ENCODE measurements around the gene ARHGAP33. TPM values are rescaled to one million over a fixed set of nuclear protein-coding genes. Genes with fewer than 3 reads are reported as not detected.
A peak's percentile ranks its signal among the peaks of the same experiment; 100 is the strongest.

Gene ARHGAP33
- total RNA-seq, 1 experiment from 2014 or later: 43.9 TPM

DNA sequence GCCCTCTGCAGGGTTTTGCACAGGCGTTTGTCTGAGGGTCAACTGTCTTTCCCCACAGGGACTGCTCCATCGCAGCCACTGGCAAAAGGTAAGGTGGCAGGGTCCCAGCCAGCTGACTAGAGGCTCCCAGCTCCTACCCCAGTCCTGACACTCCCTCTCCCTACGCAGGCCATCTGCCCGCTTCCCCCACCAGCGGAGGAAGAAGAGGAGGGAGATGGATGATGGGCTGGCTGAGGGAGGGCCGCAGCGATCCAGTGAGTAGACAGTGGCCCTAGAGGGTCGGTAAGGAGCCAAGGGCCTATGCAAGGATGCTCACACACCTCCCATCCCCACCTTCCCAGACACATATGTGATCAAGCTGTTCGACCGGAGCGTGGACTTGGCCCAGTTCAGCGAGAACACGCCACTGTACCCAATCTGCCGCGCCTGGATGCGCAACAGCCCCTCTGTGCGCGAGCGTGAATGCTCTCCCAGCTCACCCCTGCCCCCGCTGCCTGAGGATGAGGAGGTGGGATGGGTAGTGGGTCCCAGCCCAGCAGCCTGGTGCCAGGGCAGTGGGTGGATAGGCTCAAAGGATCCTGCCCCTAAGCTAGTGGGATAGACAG is 22.5 kb upstream of the ARHGAP33 start (continued):
- TF ChIP-seq, protein P1, sequence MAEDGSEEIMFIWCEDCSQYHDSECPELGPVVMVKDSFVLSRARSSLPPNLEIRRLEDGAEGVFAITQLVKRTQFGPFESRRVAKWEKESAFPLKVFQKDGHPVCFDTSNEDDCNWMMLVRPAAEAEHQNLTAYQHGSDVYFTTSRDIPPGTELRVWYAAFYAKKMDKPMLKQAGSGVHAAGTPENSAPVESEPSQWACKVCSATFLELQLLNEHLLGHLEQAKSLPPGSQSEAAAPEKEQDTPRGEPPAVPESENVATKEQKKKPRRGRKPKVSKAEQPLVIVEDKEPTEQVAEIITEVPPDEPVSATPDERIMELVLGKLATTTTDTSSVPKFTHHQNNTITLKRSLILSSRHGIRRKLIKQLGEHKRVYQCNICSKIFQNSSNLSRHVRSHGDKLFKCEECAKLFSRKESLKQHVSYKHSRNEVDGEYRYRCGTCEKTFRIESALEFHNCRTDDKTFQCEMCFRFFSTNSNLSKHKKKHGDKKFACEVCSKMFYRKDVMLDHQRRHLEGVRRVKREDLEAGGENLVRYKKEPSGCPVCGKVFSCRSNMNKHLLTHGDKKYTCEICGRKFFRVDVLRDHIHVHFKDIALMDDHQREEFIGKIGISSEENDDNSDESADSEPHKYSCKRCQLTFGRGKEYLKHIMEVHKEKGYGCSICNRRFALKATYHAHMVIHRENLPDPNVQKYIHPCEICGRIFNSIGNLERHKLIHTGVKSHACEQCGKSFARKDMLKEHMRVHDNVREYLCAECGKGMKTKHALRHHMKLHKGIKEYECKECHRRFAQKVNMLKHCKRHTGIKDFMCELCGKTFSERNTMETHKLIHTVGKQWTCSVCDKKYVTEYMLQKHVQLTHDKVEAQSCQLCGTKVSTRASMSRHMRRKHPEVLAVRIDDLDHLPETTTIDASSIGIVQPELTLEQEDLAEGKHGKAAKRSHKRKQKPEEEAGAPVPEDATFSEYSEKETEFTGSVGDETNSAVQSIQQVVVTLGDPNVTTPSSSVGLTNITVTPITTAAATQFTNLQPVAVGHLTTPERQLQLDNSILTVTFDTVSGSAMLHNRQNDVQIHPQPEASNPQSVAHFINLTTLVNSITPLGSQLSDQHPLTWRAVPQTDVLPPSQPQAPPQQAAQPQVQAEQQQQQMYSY (CRISPR knock-in tag; IDR thresholded peaks at IDR 0.05): no peak

DNA sequence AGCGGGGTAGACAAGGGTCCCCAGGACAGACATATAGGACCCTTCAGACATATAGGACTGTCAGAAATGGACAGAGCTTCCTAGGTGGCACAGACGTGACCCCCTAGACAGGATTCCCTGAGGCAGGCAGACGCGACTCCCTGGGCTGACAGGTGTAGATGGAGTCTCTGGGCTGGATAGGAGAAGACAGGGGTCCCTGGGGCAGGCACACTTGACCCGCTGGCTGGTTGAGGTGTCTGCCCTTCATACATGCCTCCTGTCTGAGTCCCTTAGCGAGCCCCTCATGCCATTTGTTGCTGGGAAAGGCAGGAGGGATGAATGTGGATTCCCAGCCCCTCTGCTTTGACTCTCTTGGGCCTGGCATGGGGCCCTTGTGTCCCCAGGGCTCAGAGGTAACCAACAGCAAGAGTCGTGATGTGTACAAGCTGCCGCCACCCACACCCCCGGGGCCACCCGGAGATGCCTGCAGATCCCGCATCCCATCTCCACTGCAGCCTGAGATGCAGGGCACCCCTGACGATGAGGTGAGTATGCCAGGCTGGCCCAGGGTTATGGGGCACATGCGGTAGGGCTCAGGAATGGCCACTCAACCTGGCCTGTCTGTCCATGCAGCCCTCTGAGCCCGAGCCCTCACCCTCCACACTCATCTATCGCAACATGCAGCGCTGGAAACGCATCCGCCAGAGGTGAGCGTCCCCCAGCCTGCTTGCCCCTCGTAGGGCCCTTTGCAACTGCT is 21.6 kb upstream of the ARHGAP33 start:
- Mint-ChIP-seq H3K9me3 (no peaks in the 10 kb centered on the region), H3K36me3 (no peaks in the 10 kb centered on the region), H3K27ac (no peak overlapping the region), H3K4me3 (no peak overlapping the region), H3K4me1 (peaks cover 15% of the 10 kb centered on the region), H3K27me3 (ENCODE audit: low read depth) (peaks cover 23% of the 10 kb centered on the region)
- CTCF ChIA-PET: no interaction called here
- DNase-seq (ENCODE audit: low spot score): no peak
- no peak for ATAC-seq
- POLR2A ChIA-PET: no interaction called here
- TF ChIP-seq KAT7 (CRISPR knock-in tag; IDR thresholded peaks at IDR 0.05; ENCODE audit: borderline replicate concordance): no peak
- TF ChIP-seq E2F5 (CRISPR knock-in tag; IDR thresholded peaks at IDR 0.05): no peak
- no peak for TF ChIP-seq CREB1 (CRISPR knock-in tag; IDR thresholded peaks at IDR 0.05)
- TF ChIP-seq TEAD4 (CRISPR knock-in tag; IDR thresholded peaks at IDR 0.05): no peak
- no peak for TF ChIP-seq STAT6 (CRISPR knock-in tag; conservative IDR thresholded peaks at IDR 0.05; ENCODE audit: low read depth)
- TF ChIP-seq FOXP1 (CRISPR knock-in tag; IDR thresholded peaks at IDR 0.05; ENCODE audit: borderline replicate concordance): no peak

- peaks cover 16% of the 10 kb centered on the region for H3K4me1 Mint-ChIP-seq
- DNase-seq (ENCODE audit: low spot score) (no peak), ATAC-seq (no peak)
- H3K27ac Mint-ChIP-seq: no peak overlapping the region
- ChIA-PET CTCF (no interaction called here), POLR2A (no interaction called here)
- H3K36me3 Mint-ChIP-seq: no peaks in the 10 kb centered on the region
- TF ChIP-seq ZNF232 (CRISPR knock-in tag; IDR thresholded peaks at IDR 0.05) (no peak), CBFB (CRISPR knock-in tag; IDR thresholded peaks at IDR 0.05; ENCODE audit: low read depth) (no peak), IRF2 (CRISPR knock-in tag; IDR thresholded peaks at IDR 0.05; ENCODE audit: borderline replicate concordance, low read depth) (no peak)
- H3K27me3 Mint-ChIP-seq (ENCODE audit: low read depth): peaks cover 23% of the 10 kb centered on the region
- no peaks in the 10 kb centered on the region for H3K9me3 Mint-ChIP-seq
- H3K4me3 Mint-ChIP-seq: peak overlapping the region; percentile 68
These were observed 20.8 kb upstream of the ARHGAP33 start for GRCh38 chr19:35754370-35755130.

DNA sequence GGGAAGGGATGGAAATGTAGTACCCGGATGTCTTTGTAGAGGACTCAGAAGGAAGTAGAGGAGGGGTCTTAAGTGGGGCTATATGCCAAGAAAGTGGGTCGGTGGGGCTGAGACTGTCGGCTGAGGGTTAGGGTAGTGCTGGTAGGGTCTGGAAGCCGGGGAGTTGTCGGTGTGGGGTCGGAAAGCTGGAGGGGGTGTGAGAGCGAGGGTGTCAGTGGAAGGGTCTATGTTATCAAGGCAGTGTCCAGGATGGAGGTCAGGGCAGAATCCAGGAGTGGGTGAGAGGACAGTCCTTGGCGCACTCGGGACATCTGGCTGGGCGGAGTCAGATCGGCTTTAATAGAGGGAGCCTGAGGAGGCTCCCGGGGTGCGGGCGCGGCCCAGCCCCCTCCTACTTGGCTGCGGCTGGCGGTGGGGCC is 20.2 kb upstream of the ARHGAP33 start:
- no peak overlapping the region for H3K27ac Mint-ChIP-seq
- no peaks in the 10 kb centered on the region for H3K36me3 Mint-ChIP-seq
- ATAC-seq: no peak
- peaks cover 23% of the 10 kb centered on the region for H3K27me3 Mint-ChIP-seq (ENCODE audit: low read depth)
- H3K4me3 Mint-ChIP-seq: peak overlapping the region; percentile 68
- CTCF ChIA-PET: interaction anchor here (0.8 to 2.9 kb wide), 3 partner anchors 10 to 29 kb away, joined by 3 to 13 read pairs (median 3); partner anchors contain the start of genes PSENEN and U2AF1L4
- H3K9me3 Mint-ChIP-seq: no peaks in the 10 kb centered on the region
- DNase-seq (ENCODE audit: low spot score): no peak
- POLR2A ChIA-PET: no interaction called here
- peaks cover 16% of the 10 kb centered on the region for H3K4me1 Mint-ChIP-seq
- TF ChIP-seq, protein P2, sequence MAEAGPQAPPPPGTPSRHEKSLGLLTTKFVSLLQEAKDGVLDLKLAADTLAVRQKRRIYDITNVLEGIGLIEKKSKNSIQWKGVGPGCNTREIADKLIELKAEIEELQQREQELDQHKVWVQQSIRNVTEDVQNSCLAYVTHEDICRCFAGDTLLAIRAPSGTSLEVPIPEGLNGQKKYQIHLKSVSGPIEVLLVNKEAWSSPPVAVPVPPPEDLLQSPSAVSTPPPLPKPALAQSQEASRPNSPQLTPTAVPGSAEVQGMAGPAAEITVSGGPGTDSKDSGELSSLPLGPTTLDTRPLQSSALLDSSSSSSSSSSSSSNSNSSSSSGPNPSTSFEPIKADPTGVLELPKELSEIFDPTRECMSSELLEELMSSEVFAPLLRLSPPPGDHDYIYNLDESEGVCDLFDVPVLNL (CRISPR knock-in tag; IDR thresholded peaks at IDR 0.05; ENCODE audit: borderline replicate concordance, low read depth): no peak
- TF ChIP-seq STAT6 (CRISPR knock-in tag; conservative IDR thresholded peaks at IDR 0.05; ENCODE audit: low read depth): no peak
- no peak for TF ChIP-seq NFYB (CRISPR knock-in tag; conservative IDR thresholded peaks at IDR 0.05; ENCODE audit: low read depth)
- TF ChIP-seq GABPB1 (CRISPR knock-in tag; IDR thresholded peaks at IDR 0.05): no peak
- TF ChIP-seq, protein P3, sequence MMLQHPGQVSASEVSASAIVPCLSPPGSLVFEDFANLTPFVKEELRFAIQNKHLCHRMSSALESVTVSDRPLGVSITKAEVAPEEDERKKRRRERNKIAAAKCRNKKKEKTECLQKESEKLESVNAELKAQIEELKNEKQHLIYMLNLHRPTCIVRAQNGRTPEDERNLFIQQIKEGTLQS (CRISPR knock-in tag; conservative IDR thresholded peaks at IDR 0.05): no peak
- no peak for TF ChIP-seq FOXJ3 (CRISPR knock-in tag; IDR thresholded peaks at IDR 0.05; ENCODE audit: borderline replicate concordance)
- no peak for TF ChIP-seq TEAD4 (CRISPR knock-in tag; IDR thresholded peaks at IDR 0.05)

Data from WTC11 (cell line).